HG03060 (cell line): Measurements from ENCODE around the gene ATXN7L3.
"Not testable (repeated sequence)": the region's sequence is repeated elsewhere in the genome, so short reads cannot be mapped to it uniquely, and the experiment has no call there.

Source experiments
- ATAC-seq: cut with Tn5 transposase; IDR thresholded peaks from one replicate; pipeline ENCODE4 v1.9.1; 2021; ENCODE audit warnings: low read depth, moderate number of reproducible peaks; ENCODE audit not compliant: unreplicated experiment

The ATXN7L3 gene, protein sequence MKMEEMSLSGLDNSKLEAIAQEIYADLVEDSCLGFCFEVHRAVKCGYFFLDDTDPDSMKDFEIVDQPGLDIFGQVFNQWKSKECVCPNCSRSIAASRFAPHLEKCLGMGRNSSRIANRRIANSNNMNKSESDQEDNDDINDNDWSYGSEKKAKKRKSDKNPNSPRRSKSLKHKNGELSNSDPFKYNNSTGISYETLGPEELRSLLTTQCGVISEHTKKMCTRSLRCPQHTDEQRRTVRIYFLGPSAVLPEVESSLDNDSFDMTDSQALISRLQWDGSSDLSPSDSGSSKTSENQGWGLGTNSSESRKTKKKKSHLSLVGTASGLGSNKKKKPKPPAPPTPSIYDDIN

DNA sequence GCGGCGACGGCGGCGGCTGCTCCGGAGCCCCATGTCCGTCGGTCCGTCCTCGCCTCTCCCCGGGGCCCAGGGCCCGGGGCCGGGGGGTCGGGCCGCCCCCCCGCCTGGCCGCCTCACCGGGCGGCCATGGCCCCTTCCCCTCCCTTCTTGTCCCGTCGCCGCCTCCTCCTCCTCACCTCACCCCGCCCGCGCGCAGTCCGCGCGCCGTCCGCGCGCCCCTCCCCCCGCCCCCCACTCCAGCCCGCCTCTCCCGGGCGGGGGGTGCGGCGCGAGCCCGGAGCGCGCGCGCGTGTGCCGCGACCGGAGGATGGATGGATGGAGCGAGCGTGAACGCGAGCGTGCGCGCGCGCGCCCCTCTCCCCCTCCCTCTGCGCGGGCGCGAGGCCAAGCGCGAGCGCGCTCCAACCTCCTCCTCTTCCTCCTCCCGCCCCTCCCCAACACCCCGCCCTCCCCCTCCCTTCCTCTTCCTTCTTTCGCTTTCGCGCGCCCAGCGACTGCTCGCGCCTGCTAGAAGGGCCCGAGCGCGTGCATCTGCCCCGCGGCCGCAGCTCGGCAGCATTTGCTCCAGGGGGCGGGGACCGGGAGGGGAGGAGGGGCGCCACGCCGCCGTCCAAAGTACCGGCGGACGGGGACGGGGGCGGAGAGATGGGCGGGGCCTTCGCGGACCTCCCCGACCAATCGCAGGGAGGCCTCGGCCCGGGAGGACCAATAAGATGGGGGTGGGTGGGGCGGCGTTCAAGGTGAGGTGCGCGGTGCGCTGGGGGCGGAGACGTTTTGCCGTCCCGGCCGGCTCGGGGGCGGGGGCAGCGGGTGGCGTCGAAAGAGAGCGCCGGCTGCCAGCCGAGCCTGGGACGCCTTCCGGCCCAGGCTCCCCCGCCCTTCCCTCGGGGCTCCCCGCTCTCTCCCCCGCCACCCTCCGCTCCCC is at the start of gene ATXN7L3:
Gene ATXN7L3, minus strand, starts transcription at position 332 of the 925 bp plus-strand sequence. CDS start 1,814 bp downstream, outside the sequence.
- peak; percentile 46 for ATAC-seq

DNA sequence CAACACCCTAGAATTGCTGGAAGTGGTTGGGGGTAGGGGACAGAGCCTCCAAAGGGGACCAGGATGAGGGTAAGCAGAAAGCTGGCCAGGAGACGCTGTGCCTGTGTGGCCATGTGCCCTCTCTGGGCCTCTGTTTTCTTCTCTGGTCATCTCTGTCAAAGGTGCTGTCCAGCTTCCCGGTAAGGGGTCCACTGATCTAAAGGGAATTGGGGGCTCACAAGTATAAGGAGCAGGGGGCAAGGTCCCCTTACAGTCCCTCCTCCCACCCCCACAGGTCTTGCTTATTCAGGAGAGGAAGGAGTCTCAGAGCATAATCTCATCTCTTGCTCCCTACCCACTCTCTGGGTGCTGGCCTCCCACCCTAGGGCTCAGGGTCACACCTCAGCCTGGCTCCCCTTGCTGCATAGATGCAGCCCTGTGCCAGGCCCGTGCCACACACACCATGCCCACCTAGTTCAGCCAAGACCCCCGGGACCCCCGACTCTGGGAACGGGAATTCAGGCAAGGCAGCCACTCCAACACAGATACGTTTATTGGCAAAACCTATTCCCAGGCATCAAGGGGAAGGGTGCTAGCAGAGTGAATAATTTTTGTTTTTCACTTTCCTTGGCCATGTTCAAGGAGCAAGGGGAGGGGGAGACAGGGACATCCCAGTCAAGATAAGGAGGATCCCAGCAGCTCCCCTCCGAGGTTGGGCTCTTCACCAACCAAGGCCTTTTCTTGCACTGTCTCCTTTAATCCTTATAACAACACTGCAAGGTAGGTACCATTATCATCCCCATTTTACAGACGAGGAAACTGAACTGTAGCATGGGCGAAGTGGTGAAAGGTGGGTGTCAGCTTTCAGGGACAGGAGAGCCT is 48.4 kb upstream of the ATXN7L3 start:
- no peak for ATAC-seq

DNA sequence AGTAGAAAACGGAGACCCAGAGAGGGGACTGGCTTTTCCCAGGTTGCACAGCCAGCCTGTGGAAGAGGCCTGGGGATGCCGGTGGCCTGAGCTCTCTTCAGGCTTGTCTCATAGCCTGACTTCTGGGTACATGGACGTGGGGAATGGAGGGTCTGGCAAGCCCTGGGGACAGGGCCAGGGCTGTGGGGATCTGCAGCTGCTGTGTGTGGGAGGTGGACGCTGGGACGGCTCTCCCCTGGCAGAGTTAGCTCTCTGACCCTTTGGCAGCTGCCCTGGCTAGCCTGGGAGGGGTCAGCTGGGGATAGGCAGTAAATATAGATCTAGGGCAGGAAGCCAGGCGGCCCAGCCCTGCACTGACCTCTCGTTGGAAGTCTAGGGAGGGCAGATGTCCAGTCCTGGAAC is 47.8 kb upstream of the ATXN7L3 start:
- ATAC-seq, result no peak

DNA sequence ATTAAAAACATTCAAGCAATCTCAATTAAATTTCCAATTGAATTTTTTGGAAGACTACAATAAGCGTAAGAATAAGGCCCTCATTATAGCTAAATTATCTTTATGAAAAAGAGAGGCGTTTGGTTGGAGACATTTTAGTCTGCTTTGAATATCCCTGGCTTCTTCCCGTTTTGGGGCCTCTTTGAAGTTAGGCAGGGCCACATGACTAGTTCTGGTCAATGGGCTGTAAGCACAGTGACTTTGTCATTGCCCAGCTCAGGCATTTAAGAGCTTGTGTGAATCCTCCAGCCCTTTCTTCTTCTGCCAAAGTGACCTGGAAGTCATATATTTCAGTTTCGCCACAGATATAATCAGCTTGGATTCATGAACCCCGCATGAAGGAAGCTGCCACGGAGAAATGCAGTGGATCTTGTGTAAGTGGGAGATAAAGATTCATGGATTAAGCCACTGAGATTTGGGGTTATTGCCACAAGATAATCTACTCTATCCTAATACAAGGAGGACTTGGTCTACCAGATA is 41.5 kb upstream of the ATXN7L3 start:
- ATAC-seq, result no peak

DNA sequence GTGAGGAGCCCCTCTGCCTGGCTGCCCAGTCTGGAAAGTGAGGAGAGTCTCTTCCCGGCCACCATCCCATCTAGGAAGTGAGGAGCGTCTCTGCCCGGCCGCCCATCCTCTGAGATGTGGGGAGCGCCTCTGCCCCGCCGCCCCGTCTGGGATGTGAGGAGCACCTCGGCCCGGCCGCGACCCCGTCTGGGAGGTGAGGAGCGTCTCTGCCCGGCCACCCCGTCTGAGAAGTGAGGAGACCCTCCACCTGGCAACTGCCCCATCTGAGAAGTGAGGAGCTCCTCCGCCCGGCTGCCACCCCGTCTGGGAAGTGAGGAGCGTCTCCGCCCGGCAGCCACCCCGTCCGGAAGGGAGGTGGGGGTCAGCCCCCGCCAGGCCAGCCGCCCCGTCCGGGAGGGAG is 38.2 kb upstream of the ATXN7L3 start:
- not testable (repeated sequence) for ATAC-seq

DNA sequence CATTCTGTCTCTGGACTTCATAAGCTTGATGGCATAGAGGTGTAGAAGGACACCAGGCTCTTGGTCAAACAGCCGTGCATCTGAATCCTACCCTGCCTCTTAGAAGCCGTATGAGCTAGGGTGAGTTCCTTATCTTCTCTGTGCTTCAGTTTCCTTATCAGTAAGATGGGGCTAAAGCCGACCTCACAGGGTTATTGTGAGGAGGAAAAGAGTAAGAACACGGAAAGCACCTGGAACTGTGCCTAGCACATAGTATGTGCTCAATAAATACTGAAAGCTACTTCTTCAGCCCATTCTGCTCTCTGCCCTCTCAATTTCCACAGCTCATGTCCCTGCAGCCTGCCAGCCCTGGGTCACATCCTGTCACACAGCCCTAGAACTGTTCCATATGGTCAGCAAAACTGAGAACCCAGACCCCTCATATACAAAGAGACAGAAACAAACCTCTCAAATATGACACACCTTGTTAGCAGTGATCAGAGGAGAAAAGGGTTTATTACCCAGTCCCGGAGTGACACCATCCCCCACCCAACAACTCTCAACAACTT is 36.8 kb upstream of the ATXN7L3 start:
- no peak for ATAC-seq

DNA sequence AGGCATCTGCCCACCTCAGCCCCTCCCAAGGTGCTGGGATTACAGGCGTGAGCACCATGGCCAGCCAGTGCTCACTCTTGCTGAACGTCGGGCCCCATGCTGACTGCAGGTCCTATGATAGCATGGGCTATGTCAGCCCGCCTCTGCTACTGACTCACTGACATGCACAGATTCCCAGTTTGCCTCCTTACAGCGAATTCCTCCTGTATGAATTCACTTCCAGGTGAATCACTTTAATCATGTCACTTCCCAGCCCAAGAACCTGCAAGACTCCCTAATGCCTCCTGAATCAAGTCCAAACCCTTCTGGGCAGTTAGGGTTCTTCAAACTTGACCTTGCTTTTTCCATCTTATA is 35.9 kb upstream of the ATXN7L3 start:
- ATAC-seq, result no peak

DNA sequence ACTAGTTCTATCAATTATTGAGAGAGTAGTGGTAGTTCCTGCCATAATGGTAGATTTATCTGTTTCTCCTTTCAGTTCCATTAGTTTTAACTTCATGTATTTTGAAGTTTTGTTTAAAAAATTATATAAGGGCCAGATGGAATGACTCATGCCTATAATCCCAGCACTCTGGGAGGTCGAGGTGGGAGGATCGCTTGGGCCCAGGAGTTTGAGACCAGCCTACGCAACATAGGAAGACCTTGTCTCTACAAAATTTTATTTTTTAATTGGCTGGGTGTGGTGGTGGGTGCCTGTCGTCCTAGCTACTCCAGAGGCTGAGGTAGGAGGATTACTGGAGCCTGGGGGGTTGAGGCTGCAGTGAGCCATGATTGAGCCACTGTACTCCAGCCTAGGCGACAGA is 33.9 kb upstream of the ATXN7L3 start:
- ATAC-seq, result no peak

DNA sequence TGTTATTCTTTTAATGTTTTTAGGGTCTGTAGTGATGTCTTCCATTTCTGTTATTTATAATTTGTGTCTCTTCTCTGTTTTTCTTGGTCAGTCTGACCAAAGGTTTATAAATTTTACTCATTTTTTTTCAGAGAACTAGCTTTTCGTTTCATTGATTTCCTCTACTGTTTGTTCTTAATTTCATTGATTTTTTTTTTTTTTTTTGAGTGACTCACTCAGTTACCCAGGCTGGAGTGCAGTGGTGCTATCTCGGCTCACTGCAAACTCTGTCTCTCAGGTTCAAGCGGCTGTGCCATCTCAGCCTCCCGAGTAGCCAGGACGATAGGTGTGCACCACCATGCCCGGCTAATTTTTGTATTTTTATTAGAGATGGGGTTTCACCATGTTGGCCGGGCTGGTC is 32.4 kb upstream of the ATXN7L3 start:
- no peak for ATAC-seq

DNA sequence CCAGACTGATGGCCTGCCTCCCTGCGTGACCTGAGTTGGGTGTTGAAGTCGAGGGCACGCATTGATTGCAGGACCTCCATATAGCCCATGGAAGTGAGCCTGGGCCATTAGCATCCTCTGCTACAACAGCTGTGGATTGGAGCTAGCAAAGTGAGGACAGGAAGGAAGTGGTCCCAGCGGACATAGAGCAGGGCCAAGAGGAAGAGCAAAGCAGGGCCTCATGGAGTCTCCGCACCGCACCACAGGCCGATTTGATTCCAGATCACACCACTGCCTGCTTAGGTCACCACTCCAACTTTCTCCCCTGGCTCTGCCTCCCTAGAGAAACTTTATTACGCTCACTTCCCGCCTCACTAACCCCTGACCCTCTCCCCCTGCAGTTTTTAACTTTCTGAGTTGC is 30.5 kb upstream of the ATXN7L3 start:
- no peak for ATAC-seq

DNA sequence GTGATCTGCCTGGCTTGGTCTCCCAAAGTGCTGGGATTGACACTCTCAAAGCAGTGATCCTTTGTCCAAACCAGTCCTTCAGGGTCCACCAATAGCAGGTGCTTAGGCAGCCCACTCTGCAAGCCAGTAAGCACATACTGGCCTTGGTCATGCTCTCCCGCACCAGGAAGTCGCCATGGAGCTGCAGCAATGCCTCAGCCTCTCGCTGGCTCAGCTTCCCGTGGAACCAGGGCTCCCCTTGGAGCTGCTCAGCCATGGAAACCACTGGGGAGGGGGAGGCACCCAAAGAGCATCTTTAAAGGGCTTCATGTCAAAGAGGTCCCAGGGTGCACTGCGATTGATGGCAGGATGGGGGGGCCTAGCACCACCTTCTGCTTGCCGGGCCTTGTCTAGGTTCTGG is 29.4 kb upstream of the ATXN7L3 start:
- no peak for ATAC-seq

DNA sequence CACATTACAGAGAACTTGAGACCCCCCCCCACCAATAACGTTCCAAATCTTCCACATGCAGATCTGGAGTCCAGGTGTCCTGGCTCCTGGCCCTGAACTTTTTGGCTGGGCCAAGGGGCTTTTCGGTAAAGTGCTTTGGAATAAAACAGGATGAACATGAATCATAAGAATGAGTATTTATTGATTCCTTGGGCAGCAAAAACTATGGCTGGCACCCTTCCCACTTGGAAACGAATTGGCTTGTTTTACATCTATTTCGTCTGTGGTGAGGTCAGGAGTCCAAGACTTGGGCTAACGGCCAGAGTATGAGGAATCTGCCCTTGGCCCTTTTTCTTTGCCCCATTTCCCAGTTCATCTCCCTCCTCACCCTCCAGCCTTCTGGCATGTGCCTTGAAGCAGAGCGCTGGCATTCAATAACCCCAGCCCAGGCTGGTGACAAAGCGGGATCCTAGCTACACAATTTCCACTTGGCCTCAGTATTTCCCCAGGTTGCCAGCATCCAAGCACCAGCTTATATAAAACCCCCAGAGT is 23.9 kb upstream of the ATXN7L3 start:
- no peak for ATAC-seq

DNA sequence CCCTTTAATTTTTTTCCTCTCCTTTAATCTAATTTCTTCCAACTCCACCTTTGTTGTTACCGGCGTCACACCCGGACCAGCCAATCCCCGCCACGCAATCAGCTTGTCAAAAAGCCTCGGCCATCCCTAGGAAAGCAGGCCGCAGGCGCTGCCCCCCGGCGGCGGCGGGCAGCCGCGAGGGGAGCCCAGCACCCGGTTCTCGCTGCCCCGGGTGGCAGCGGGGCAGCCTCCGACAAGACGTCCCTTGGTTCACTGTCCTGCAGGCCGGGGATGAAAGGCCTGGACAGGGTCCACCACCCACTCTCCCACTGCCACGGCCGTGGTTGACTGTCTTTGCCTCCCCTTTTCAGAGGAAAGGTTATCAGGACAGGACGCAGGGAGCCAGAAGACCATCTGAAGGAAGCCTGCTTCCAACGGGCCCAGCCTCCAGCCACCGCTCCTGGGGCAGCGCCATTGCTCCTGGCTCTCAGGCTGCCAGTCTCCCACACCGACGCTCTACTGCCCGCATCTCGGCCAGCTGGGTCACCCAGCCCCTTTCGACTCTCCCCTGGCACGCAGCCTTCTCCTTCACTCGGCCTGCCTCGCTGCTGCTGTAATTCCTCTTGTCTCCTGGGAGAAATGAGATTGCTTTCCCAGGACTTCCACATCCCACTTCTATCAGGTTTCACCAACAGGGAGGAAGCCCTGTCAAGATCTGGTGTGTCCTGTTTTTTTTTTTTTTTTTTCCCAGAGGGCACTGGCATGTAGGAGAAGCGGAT is 22.6 kb upstream of the ATXN7L3 start:
- ATAC-seq, result no peak

DNA sequence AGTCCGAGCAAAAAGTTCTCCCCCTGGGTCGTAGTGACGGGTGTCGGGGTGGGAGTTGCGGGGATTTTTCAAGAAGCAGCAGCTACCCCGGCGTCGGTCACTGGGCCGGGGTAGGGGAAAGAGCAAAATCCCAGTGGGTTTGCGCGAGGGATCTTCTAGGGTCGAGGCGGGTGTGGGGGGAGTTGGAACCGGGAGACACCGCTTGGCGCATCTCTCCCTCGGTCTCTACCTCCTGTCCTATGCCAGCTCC is 22.1 kb upstream of the ATXN7L3 start:
- no peak for ATAC-seq

DNA sequence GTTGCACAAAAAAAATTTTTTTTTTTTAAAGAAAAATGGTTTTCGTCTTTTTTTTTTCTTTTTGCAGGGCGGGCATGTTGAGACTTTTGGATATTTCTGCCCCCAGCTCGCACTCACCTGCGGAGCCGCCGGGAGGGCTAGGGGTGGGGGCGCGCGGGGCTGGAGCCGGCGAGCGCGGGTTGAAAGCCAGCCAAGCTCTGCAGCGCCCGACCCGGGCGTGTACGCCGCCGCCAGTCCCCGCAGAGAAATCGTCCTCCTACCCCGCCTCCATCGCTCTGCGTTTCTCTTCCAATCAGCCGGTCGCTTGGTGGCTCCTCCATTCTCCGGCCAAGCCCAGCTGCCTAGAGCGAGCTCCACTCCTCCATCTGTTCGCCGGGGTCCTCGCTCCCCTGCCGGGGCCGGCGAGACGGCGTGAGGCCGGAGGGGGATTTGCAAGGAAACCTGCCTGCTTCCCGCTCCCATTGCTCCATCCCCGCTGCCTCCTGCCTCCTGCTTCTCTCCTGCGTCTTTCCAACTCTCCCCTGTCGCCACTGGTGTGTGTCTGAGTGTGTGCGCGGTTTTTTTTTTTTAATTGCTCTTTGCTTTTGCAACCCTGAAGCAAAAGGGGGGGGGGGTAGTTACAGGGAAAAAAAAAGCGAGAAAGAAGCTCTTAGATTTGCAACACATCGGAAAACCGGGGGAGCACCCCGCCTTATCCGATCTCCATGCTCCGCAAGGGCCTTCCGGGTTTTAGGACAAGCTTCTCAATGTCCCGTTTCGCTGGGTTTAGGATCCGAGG is 21.6 kb upstream of the ATXN7L3 start:
- ATAC-seq, result no peak

DNA sequence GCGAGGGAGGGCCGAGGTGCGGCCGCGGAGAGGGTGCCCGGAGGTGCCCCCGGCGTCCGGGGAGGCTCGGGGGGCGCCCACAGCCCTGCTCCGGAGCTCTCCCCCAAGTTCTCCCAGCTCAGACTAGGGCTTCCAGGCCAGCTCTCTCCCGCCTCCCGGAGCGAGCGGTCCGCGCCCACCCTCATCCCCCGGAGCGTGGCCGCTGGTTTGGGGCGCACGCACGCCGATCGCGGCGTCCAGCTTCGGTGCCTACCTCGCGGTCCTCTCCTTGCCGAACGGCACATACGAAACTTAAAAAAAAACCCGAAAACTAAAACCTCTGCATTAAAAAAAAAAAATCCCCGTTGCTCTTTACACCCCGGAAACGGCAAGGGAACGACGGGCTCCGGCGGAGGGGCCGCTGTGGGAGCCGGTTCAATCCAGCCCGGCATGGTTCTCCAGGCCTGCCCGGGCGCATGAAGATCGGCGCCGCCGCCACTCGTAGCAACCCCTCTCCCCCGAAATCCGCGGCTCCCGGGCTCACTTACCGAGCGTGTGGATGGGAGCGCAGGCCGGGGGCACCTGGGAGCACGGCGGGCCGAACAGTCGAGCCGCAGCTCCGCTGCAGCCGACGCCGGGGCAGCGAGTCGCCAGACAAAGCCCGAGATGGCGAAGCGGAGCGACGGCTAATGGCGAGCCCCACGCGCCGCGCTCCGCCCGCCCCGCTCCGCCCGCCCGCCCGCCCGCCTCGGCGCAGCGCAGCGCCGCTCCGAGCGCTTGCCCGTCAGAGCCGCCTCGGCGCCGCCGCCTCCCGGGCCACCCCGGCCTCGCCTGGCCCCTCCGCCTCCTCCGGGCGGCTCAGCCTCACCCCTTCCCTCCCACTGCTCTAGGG is 20.8 kb upstream of the ATXN7L3 start:
- no peak for ATAC-seq

DNA sequence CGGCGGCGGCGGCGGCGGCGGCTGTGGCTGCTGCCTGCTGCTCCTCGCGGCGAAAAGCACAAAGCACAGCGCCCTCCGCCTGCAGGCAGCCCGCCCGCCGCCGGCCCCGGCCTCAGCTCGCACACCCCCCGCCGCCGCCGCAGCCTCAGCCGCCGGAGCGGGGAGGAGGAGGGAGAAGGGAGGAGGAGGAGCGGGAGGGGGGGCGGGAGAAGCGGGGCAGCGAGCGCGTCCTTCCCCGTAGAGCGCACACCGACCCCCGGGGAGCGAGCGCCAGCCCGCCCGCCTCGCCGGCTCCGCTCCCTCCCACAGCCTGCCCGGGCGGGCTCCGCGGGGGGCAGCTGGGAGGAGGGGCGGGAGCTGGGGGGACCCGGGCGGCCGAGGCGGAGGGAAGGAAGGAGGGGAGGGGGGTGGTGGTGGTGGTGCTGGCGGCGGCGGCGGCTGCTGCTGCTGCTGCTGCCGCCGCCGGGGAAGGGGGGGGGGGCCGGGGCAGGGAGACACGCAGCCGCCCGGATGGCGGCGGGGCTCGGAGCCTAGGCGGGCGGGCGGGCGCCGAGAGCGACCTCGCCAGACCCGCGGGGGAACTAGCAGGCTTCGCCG is 20.0 kb upstream of the ATXN7L3 start, which contains the start of gene UBTF:
Gene UBTF, minus strand, starts transcription at position 60 of the 597 bp plus-strand sequence. CDS start 1,446 bp downstream, outside the sequence.
- ATAC-seq, result no peak
